HCT116 (cell line): ENCODE measurements around the gene TMEM237. TPM values are rescaled to one million over a fixed set of nuclear protein-coding genes. Genes with fewer than 3 reads are reported as not detected.

Experiments used
- ATAC-seq: fragments of 200-7000 bp; cut with Tn5 transposase; 2 replicates; pipeline ENCODE4 v1.9.1; 2020; ENCODE audit warnings: mild to moderate bottlenecking, moderate library complexity
- BruUV-seq: library from RNA; stranded (reverse); fragments of 400-500 nt; replicated peaks from 2 replicates; lab custom pipeline; 2021; lab: Mats Ljungman, UMichigan
- CTCF ChIA-PET: fragments of 300-600 bp; sonication (Branson Sonifier 250); formaldehyde crosslinking; loops from one replicate; lab custom pipeline; 2021; ENCODE audit warnings: antibody characterized with exemption; lab: Charles Lee
- POLR2A ChIA-PET: fragments of 300-600, 350-600 bp; sonication (Branson Sonifier 250); formaldehyde crosslinking; loops from one replicate; lab custom pipeline; 2021; ENCODE audit warnings: antibody characterized with exemption; lab: Charles Lee
- RAD21 ChIA-PET, 2 experiments: fragments of 300-600 bp; sonication (Branson Sonifier 250); formaldehyde crosslinking; loops; one replicate each; lab custom pipeline; 2023; ENCODE audit warnings: low total read pairs in 2 of 2; ENCODE audit not compliant: uncharacterized antibody in 2 of 2, unreplicated experiment in 2 of 2, low non-redundant PET in 1 of 2; lab: Charles Lee
- DNase-seq: peaks from one replicate; pipeline ENCODE4 v3.0.0-alpha.2; 2010; ENCODE audit warnings: low read depth, low spot score
- H2AFZ ChIP-seq: fragments of 200-600 bp; shearing (Covaris generic), sonication (generic); 2 replicates; pipeline ENCODE4 v1.6.1; 2017; ENCODE audit warnings: low read depth, mixed run types, mixed read lengths, antibody characterized with exemption, low read length; ENCODE audit not compliant: poor library complexity, severe bottlenecking
- H3K27ac ChIP-seq: 2 replicates; pipeline ENCODE4 v1.5.1; 2012; ENCODE audit warnings: low read depth, low read length
- H3K27me3 ChIP-seq: fragments of 200-600 bp; sonication (generic); 2 replicates; pipeline ENCODE4 v1.6.1; 2016; ENCODE audit warnings: mixed run types, low read length, mixed read lengths; ENCODE audit not compliant: insufficient read depth
- H3K36me3 ChIP-seq, 2 experiments: fragments of 200-500 bp in 1 of 2; fragments of 200-600 bp in 1 of 2; sonication (Bioruptor generic) in 1 of 2; sonication (generic) in 1 of 2; 2 replicates each; pipeline versions ENCODE4 v1.5.1 to v1.6.1; 2014 to 2016; ENCODE audit warnings: low read length in 2 of 2, inconsistent platforms in 1 of 2, mixed read lengths in 1 of 2, mixed run types in 1 of 2; ENCODE audit not compliant: insufficient read depth in 2 of 2, control insufficient read depth in 1 of 2
- H3K4me1 ChIP-seq, 2 experiments: fragments of 200-600 bp in 1 of 2; sonication (generic) in 1 of 2; 2 replicates each; pipeline versions ENCODE4 v1.5.1 to v1.6.1; 2012 to 2017; ENCODE audit warnings: low read length in 2 of 2, inconsistent platforms in 1 of 2, mild to moderate bottlenecking in 1 of 2, mixed read lengths in 1 of 2, mixed run types in 1 of 2, moderate library complexity in 1 of 2; ENCODE audit not compliant: insufficient read depth in 2 of 2, control insufficient read depth in 1 of 2
- H3K4me2 ChIP-seq: fragments of 200-600 bp; sonication (generic); 2 replicates; pipeline ENCODE4 v1.6.1; 2017; ENCODE audit warnings: mixed run types, low read length, mixed read lengths
- H3K4me3 ChIP-seq, 2 experiments: fragments of 200-600 bp in 1 of 2; sonication (generic) in 1 of 2; replicated peaks in 1 of 2; 2 replicates each; pipeline ENCODE4 v1.5.1; 2011 to 2016; ENCODE audit warnings: low read length in 2 of 2, control low read depth in 1 of 2, low read depth in 1 of 2, mild to moderate bottlenecking in 1 of 2, mixed read lengths in 1 of 2, mixed run types in 1 of 2
- H3K79me2 ChIP-seq: fragments of 200-600 bp; sonication (generic); 2 replicates; pipeline ENCODE4 v1.6.1; 2017; ENCODE audit warnings: mild to moderate bottlenecking, mixed run types, low read length, moderate library complexity, mixed read lengths; ENCODE audit not compliant: insufficient read depth
- H3K9ac ChIP-seq: fragments of 200-600 bp; sonication (generic); 2 replicates; pipeline ENCODE4 v1.6.1; 2016; ENCODE audit warnings: low read length, mixed read lengths
- H3K9me2 ChIP-seq: fragments of 200-600 bp; sonication (generic), shearing (Covaris generic); 2 replicates; pipeline ENCODE4 v1.6.1; 2017; ENCODE audit warnings: mixed run types, mild to moderate bottlenecking, moderate library complexity; ENCODE audit not compliant: insufficient read depth
- H3K9me3 ChIP-seq, 2 experiments: fragments of 200-500 bp in 1 of 2; fragments of 200-600 bp in 1 of 2; sonication (Bioruptor generic) in 1 of 2; sonication (generic) in 1 of 2; 2 replicates each; pipeline ENCODE4 v1.6.1; 2014 to 2017; ENCODE audit warnings: low read length in 2 of 2, mixed read lengths in 2 of 2, inconsistent platforms in 1 of 2, low read depth in 1 of 2, mild to moderate bottlenecking in 1 of 2, mixed run types in 1 of 2, moderate library complexity in 1 of 2; ENCODE audit not compliant: control insufficient read depth in 1 of 2, insufficient read depth in 1 of 2
- H4K20me1 ChIP-seq: fragments of 200-600 bp; sonication (generic), shearing (Covaris generic); 2 replicates; pipeline ENCODE4 v1.6.1; 2017; ENCODE audit warnings: mixed run types, mild to moderate bottlenecking, moderate library complexity; ENCODE audit not compliant: insufficient read depth
- ATF3 ChIP-seq: IDR thresholded peaks from 2 replicates; pipeline ENCODE4 v1.6.1; 2012
- CBX3 ChIP-seq: IDR thresholded peaks from 2 replicates; pipeline ENCODE4 v1.6.1; 2012; ENCODE audit warnings: low read depth
- EGR1 ChIP-seq: IDR thresholded peaks from 2 replicates; pipeline ENCODE4 v1.6.1; 2012; ENCODE audit warnings: low read depth
- EZH2 ChIP-seq: fragments of 200-600 bp; sonication (generic); IDR thresholded peaks from 2 replicates; pipeline ENCODE4 v1.6.1; 2017; ENCODE audit warnings: antibody characterized with exemption, mixed run types
- EZH2phosphoT487 ChIP-seq: fragments of 200-600 bp; IDR thresholded peaks from 2 replicates; pipeline ENCODE4 v1.6.1; 2018; ENCODE audit warnings: antibody characterized with exemption, borderline replicate concordance
- FOSL1 ChIP-seq: IDR thresholded peaks from 2 replicates; pipeline ENCODE4 v1.6.1; 2012; ENCODE audit warnings: low read depth
- JUND ChIP-seq: IDR thresholded peaks from 2 replicates; pipeline ENCODE4 v1.6.1; 2012
- MAX ChIP-seq: IDR thresholded peaks from 2 replicates; pipeline ENCODE4 v1.6.1; 2012
- POLR2A ChIP-seq: IDR thresholded peaks from 2 replicates; pipeline ENCODE4 v1.7.0; 2011; ENCODE audit warnings: borderline replicate concordance; ENCODE audit not compliant: insufficient read depth, insufficient read length; ENCODE audit errors: extremely low read depth
- POLR2AphosphoS5 ChIP-seq: IDR thresholded peaks from 2 replicates; pipeline ENCODE4 v1.6.1; 2011; ENCODE audit warnings: mild to moderate bottlenecking, low read depth, low read length, moderate library complexity
- RAD21 ChIP-seq: IDR thresholded peaks from 2 replicates; pipeline ENCODE4 v1.6.1; 2012; ENCODE audit warnings: low read depth, mild to moderate bottlenecking
- SP1 ChIP-seq: IDR thresholded peaks from 2 replicates; pipeline ENCODE4 v1.6.1; 2012; ENCODE audit warnings: low read depth
- TCF7L2 ChIP-seq: IDR thresholded peaks from 2 replicates; pipeline ENCODE4 v1.7.0; 2011; ENCODE audit warnings: borderline replicate concordance, inconsistent platforms; ENCODE audit not compliant: insufficient read depth, insufficient read length; ENCODE audit errors: extremely low read depth
- intact Hi-C: fragments of 100-400 bp; cut with micrococcal nuclease; formaldehyde crosslinking; loops from 2 replicates; pipeline ENCODE4 v1.10.0; 2022
- total RNA-seq: library from RNA; stranded (reverse); gene quantifications from one replicate; pipeline ENCODE4 v1.2.1, GENCODE V29; 2021; ENCODE audit not compliant: unreplicated experiment
- TF ChIP-seq, protein P1 (sequence below), 3 experiments: fragments of 200-600 bp in 1 of 3; sonication (generic) in 1 of 3; IDR thresholded peaks in 2 of 3; conservative IDR thresholded peaks in 1 of 3; 2 replicates each; pipeline ENCODE4 v1.5.1; 2012 to 2017; ENCODE audit warnings: low read depth in 2 of 3, low read length in 2 of 3, antibody characterized with exemption in 1 of 3, borderline replicate concordance in 1 of 3, control low read depth in 1 of 3, mild to moderate bottlenecking in 1 of 3, mixed read lengths in 1 of 3, mixed run types in 1 of 3, moderate library complexity in 1 of 3; ENCODE audit not compliant: insufficient read depth in 1 of 3

Gene TMEM237
- total RNA-seq, 1 experiment from 2014 or later = 29.4 TPM

DNA sequence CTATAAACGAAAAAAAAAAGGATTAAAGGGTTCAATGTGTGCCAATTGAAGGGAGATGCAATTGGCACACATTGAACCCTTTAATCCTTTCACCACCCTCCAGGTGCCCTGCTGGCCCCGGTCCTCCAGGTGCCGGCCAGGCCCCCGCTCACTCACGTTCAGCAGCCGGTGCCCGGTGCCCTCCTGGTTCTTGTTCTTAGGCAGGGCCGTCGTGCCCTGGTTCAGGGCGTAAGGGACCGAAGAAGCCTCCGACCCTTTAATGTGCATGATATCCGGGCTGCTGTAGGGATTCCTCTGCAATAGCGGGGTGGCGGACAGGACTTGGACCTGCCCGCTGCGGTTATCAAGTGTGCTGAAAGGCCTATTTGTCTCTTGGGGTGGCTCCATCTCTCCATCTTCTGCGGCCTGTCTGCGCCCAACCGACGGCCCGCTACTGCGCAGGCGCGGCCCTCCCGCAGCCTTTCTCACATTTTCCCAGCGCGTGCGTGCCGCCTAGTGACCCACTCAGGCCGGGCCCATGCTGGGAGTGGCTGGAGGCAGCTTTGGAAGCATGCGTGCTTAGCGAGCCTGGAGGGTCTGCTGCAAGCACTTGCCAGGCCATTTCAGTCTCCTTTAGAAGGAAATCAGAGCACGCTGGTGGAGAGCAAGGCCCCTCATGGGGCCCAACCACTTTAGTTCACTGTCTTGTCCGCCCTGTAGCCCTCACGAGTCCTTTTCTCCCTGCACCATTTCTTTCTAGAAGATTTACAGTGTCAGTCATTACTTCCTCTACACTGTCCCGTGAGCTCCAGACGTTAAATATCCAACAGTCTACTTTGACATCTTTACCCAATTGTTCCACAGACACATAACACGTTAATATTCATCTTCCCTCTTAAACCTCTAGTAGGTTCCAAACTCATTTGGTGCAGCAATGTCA is 24.3 kb downstream of the TMEM237 start:
- intact Hi-C loops = no loop called here
- TF ChIP-seq EZH2 = no peak
- TF ChIP-seq EZH2phosphoT487 = no peak
- Histone ChIP-seq H3K27me3 (no peaks in the 10 kb centered on the region), H2AFZ (no peak overlapping the region), H3K9me3 (no peaks in the 10 kb centered on the region), H3K9ac (no peak overlapping the region), H3K27ac (no peak overlapping the region), H3K9me2 (no peaks in the 10 kb centered on the region), H3K36me3 (0 out of 4 replicates have a peak, but pooled peaks cover 0 to under 1% of the 10 kb centered on the region in 2 experiments), H3K4me2 (no peak overlapping the region), H4K20me1 (no peaks in the 10 kb centered on the region; the same call in 1 of the 2 replicates), H3K79me2 (no peaks in the 10 kb centered on the region), H3K4me1 (no peaks in the 10 kb centered on the region), H3K4me3 (no peak overlapping the region)
- no peak for ATAC-seq
- no peak for DNase-seq
- ChIA-PET RAD21 (no interaction called here), CTCF (no interaction called here), POLR2A (no interaction called here)
- BruUV-seq = no TSS peak

DNA sequence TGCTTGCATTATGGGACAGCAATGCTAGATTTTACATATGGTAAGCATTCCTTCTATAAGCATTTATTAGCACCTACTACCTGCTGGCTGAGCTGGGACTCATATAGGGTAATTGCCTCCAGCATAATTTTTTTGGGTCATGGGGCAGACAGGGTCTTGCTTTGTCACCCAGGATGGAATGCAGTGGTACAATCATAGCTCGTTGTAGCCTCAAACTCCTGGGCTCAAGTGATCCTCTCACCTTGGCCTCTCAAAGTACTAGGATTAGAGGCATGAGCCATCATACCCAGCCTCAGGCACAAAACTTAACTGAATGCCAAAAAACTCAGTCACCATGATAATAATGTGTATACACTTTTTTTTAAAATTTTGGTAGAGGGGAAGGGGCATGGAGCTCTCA is 35.3 kb downstream of the TMEM237 start:
- H3K9ac ChIP-seq = no peak overlapping the region
- H3K4me3 ChIP-seq = no peak overlapping the region
- intact Hi-C loops = no loop called here
- BruUV-seq = no TSS peak
- H3K27me3 ChIP-seq = no peaks in the 10 kb centered on the region
- H3K4me1 ChIP-seq = no peaks in the 10 kb centered on the region
- H3K4me2 ChIP-seq = no peak overlapping the region
- no peak for DNase-seq
- H3K27ac ChIP-seq = no peak overlapping the region
- TF ChIP-seq POLR2A (no peak), MAX (no peak), TCF7L2 (no peak), SP1 (no peak), ATF3 (no peak), JUND (no peak), EGR1 (no peak), CBX3 (no peak), RAD21 (no peak), FOSL1 (no peak), POLR2AphosphoS5 (no peak)
- TF ChIP-seq, protein P1, sequence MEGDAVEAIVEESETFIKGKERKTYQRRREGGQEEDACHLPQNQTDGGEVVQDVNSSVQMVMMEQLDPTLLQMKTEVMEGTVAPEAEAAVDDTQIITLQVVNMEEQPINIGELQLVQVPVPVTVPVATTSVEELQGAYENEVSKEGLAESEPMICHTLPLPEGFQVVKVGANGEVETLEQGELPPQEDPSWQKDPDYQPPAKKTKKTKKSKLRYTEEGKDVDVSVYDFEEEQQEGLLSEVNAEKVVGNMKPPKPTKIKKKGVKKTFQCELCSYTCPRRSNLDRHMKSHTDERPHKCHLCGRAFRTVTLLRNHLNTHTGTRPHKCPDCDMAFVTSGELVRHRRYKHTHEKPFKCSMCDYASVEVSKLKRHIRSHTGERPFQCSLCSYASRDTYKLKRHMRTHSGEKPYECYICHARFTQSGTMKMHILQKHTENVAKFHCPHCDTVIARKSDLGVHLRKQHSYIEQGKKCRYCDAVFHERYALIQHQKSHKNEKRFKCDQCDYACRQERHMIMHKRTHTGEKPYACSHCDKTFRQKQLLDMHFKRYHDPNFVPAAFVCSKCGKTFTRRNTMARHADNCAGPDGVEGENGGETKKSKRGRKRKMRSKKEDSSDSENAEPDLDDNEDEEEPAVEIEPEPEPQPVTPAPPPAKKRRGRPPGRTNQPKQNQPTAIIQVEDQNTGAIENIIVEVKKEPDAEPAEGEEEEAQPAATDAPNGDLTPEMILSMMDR (IDR thresholded peaks at IDR 0.05 in 2 of 3, conservative IDR thresholded peaks at IDR 0.05 in 1 of 3; ENCODE audit: borderline replicate concordance in 1 of 3, insufficient read depth in 1 of 3, low read depth in 2 of 3, low read length in 2 of 3) = no peak
- ChIA-PET CTCF (no interaction called here), RAD21 (no interaction called here), POLR2A (no interaction called here)
- H3K36me3 ChIP-seq = no peaks in the 10 kb centered on the region
- H3K9me3 ChIP-seq = no peaks in the 10 kb centered on the region
- no peak overlapping the region for H2AFZ ChIP-seq
- no peaks in the 10 kb centered on the region for H3K9me2 ChIP-seq
- no peaks in the 10 kb centered on the region for H3K79me2 ChIP-seq
- ATAC-seq = no peak
- H4K20me1 ChIP-seq = no peaks in the 10 kb centered on the region
